ENCODE results near the gene TRMT6.

DNA sequence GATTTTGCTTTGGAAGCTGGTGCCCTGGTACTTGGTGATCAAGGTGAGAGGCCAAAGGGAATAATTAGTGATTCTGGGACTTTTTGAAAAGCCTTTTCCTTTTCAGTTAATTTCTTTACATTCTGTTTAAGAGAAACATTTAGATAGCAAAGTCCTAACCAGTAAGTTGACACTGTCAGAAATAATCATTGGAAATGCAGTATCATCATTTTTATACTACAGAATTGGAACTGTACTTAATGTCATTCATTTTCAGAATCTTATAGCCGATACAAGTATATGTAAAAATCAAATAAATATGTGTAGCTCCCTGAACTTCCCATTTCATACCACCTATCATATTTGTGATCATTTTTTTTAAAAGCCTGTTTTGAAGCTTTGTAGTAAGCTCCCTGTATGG lies 27.6 kb upstream of the TRMT6 start:
- TF ChIP-seq, protein P1, sequence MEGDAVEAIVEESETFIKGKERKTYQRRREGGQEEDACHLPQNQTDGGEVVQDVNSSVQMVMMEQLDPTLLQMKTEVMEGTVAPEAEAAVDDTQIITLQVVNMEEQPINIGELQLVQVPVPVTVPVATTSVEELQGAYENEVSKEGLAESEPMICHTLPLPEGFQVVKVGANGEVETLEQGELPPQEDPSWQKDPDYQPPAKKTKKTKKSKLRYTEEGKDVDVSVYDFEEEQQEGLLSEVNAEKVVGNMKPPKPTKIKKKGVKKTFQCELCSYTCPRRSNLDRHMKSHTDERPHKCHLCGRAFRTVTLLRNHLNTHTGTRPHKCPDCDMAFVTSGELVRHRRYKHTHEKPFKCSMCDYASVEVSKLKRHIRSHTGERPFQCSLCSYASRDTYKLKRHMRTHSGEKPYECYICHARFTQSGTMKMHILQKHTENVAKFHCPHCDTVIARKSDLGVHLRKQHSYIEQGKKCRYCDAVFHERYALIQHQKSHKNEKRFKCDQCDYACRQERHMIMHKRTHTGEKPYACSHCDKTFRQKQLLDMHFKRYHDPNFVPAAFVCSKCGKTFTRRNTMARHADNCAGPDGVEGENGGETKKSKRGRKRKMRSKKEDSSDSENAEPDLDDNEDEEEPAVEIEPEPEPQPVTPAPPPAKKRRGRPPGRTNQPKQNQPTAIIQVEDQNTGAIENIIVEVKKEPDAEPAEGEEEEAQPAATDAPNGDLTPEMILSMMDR (IDR thresholded peaks at IDR 0.05; ENCODE audit: poor library complexity), result no peak
- TF ChIP-seq EZH2phosphoT487 (IDR thresholded peaks at IDR 0.05; ENCODE audit: low read depth, severe bottlenecking, unreplicated experiment) (no peak), EZH2 (IDR thresholded peaks at IDR 0.05; ENCODE audit: borderline replicate concordance) (no peak)
